Measurements from ENCODE around the gene CENPL. TPM values are rescaled to one million over a fixed set of nuclear protein-coding genes. Genes with fewer than 3 reads are reported as not detected.
A peak's percentile ranks its signal among the peaks of the same experiment; 100 is the strongest.

Gene CENPL
- total and polyA plus RNA-seq, 9 of the 15 experiments (the other 6 are each of a cell fraction or from before 2014, with no cell fraction given), result 33.0 to 52.7 (median 39.7) TPM

- TF ChIP-seq ZNF511 (CRISPR knock-in tag; IDR thresholded peaks at IDR 0.05), result no peak
- no peak for TF ChIP-seq ZZZ3 (IDR thresholded peaks at IDR 0.05)
- TF ChIP-seq SP1 (CRISPR knock-in tag; IDR thresholded peaks at IDR 0.05), result peak; percentile 90
- TF ChIP-seq SREBF2 (CRISPR knock-in tag; IDR thresholded peaks at IDR 0.05), result no peak
- TF ChIP-seq, protein P1, sequence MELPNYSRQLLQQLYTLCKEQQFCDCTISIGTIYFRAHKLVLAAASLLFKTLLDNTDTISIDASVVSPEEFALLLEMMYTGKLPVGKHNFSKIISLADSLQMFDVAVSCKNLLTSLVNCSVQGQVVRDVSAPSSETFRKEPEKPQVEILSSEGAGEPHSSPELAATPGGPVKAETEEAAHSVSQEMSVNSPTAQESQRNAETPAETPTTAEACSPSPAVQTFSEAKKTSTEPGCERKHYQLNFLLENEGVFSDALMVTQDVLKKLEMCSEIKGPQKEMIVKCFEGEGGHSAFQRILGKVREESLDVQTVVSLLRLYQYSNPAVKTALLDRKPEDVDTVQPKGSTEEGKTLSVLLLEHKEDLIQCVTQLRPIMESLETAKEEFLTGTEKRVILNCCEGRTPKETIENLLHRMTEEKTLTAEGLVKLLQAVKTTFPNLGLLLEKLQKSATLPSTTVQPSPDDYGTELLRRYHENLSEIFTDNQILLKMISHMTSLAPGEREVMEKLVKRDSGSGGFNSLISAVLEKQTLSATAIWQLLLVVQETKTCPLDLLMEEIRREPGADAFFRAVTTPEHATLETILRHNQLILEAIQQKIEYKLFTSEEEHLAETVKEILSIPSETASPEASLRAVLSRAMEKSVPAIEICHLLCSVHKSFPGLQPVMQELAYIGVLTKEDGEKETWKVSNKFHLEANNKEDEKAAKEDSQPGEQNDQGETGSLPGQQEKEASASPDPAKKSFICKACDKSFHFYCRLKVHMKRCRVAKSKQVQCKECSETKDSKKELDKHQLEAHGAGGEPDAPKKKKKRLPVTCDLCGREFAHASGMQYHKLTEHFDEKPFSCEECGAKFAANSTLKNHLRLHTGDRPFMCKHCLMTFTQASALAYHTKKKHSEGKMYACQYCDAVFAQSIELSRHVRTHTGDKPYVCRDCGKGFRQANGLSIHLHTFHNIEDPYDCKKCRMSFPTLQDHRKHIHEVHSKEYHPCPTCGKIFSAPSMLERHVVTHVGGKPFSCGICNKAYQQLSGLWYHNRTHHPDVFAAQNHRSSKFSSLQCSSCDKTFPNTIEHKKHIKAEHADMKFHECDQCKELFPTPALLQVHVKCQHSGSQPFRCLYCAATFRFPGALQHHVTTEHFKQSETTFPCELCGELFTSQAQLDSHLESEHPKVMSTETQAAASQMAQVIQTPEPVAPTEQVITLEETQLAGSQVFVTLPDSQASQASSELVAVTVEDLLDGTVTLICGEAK (IDR thresholded peaks at IDR 0.05), result peak; percentile 93
- TF ChIP-seq, protein P1 (CRISPR knock-in tag; IDR thresholded peaks at IDR 0.05), result no peak
- peak; percentile 97 for TF ChIP-seq MTA1 (IDR thresholded peaks at IDR 0.05; ENCODE audit: borderline replicate concordance)
- TF ChIP-seq ASH1L (IDR thresholded peaks at IDR 0.05; ENCODE audit: borderline replicate concordance, low read depth, partially characterized antibody), result peak; percentile 85
- TF ChIP-seq DIDO1 (tag; IDR thresholded peaks at IDR 0.05; ENCODE audit: low read depth), result peak; percentile 94
- TF ChIP-seq FOXJ3 (CRISPR knock-in tag; IDR thresholded peaks at IDR 0.05), result no peak
- TF ChIP-seq ZNF197 (CRISPR knock-in tag; IDR thresholded peaks at IDR 0.05; ENCODE audit: low read depth), result peak; percentile 93
- no peak for TF ChIP-seq BMI1 (IDR thresholded peaks at IDR 0.05; ENCODE audit: low read length)
- TF ChIP-seq ILK (tag; IDR thresholded peaks at IDR 0.05; ENCODE audit: borderline replicate concordance, low read depth), result no peak
- TF ChIP-seq RAD21 (CRISPR knock-in tag; conservative IDR thresholded peaks at IDR 0.05 in 1 of 2, IDR thresholded peaks at IDR 0.05 in 1 of 2), result no peak
- no peak for TF ChIP-seq HMG20B (CRISPR knock-in tag; IDR thresholded peaks at IDR 0.05)
- no peak for TF ChIP-seq ZNF3 (CRISPR knock-in tag; IDR thresholded peaks at IDR 0.05)
- TF ChIP-seq ETV1 (tag; conservative IDR thresholded peaks at IDR 0.05; ENCODE audit: low read depth), result peak; percentile 82
- TF ChIP-seq FOS (IDR thresholded peaks at IDR 0.05; ENCODE audit: extremely low read depth, insufficient read length), result no peak
- no peak for TF ChIP-seq HNRNPH1 (optimal IDR thresholded peaks at IDR 0.05; ENCODE audit: low read depth, low read length)
- TF ChIP-seq HDAC2 (IDR thresholded peaks at IDR 0.05), result peak; percentile 76
- no peak for TF ChIP-seq ZNF133 (CRISPR knock-in tag; IDR thresholded peaks at IDR 0.05)
Observed at GRCh38 chr1:173824315-173825081, at the start of gene CENPL, which contains the start of gene DARS2 (continued).
